Erythroblast (primary cell): ENCODE measurements around the gene RNF144B.

Source experiments
- GATA1 ChIP-seq: IDR thresholded peaks from 2 replicates; pipeline ENCODE4 v1.6.1; 2011; ENCODE audit warnings: low read depth, mild to moderate bottlenecking, control low read depth, low read length, moderate library complexity
- POLR2A ChIP-seq: IDR thresholded peaks from 2 replicates; pipeline ENCODE4 v1.6.1; 2011; ENCODE audit warnings: mild to moderate bottlenecking, low read length

DNA sequence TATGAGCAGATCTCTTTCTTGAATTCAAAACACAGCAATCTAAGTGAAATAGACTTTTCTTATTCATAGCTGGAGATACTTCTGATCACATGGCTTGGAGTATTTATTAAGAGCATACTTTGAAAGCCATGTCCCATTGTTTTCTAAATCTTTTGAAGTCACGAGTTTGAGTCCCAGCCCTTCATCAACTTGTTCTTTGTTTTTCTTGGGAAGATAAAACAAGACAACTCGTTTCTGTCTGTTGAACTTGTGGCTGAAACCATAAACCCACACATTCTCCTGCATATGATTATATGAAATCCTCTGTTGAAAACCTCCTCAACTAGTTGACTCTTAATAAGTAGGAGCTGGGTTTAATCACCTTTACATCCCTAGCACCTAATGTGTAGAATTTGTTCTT is 3.3 kb downstream of the RNF144B start:
- TF ChIP-seq POLR2A = no peak
- no peak for TF ChIP-seq GATA1
